NCI-H1930 (cell line): ENCODE results near the gene KIF1C.

Experiments
- DNase-seq, 2 experiments: peaks; one replicate each; lab custom pipeline; 2025; lab: John Stamatoyannopoulos, UW

The KIF1C gene

DNA sequence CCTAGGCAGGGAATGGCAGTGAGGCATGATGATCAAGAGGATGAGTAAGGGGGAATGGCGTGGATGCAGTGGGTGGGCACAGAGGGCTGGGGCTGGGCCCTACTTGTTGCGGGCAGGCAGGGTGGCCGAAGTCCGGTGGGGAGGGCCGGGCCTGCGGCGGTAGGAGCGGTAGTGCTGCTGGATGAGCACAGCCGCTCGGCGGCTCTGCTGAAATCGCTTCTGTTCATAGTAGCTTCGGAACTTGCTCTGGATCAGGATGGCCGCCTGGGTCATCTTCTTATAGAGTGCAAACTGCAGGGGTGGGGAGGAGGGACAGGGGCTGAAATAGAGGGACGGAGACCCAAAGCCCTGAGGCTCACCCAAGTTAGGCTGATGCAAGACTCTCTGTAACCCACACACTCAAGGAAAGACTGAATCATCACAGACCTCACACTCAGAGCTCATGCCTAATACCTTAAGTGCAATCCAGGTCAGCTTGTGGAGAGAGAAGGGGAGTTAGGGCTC, 28.7 kb upstream of the KIF1C start:
- no peak for DNase-seq

DNA sequence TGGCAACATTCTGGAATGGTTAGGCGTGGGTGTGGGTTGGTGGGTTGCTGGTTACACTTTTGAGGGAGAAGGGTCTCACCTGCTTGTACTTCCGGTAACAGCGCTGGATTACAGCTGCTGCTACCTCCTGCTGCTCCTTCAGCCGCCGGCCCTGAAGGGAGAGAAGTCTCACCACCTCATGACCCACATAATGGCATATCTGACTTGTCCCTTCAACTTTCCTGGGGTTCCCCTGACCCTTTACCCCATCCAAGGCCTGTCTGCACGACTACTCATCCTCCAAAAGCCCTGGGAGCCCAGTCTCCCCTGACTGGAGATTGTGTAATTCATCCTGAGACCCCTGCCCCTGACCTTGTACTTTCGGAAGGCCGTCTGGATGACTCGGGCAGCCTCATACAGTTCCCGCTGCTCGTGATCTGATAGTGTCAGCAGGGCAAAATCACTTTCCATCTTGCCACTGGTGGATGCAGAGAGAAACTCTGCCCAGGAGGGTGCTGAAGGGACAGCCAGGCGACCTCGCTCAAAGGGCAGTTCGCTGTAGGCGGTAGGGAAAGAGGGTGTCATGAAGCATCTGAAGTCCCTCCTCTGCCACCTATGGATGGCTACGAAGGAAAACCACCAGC, 28.1 kb upstream of the KIF1C start:
- no peak for DNase-seq

DNA sequence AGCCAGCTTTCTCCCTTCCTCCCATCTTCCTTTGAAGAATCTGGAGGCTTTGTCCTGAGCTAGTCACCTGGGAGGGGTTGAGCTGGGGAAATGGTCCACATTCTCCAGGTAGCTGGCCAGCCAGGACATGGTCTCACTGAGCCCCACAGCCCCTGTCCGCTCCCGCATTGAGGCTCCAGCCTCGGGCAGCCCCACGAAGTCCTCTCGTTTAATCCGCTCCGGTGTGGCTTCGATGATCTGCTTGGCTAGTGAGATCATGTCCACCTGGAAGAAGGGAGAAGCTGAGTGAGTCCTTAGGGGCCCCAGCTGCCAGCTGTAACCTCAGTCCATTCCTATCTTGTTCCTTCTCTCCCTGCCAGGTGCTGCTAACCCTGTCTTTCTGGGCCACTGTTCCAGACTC, 27.5 kb upstream of the KIF1C start:
- no peak for DNase-seq

DNA sequence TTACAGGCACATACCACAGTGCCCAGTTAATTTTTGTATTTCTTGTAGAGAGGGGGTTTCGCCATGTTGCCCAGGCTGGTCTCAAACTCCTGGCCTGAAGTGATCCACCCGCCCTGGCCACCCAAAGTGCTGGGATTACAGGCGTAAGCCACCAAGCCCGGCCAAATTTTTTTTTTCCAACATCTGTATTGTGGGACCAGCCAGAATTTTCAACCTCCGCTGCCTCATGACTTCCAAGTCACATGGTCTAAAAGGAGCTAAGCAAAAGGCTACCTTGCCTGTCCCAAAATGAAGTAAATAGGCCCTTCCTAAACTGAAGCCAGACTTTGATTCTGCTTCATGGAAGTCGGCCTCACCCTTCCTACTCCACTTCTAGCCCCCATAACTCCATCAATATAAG, 25.9 kb upstream of the KIF1C start:
- no peak for DNase-seq

DNA sequence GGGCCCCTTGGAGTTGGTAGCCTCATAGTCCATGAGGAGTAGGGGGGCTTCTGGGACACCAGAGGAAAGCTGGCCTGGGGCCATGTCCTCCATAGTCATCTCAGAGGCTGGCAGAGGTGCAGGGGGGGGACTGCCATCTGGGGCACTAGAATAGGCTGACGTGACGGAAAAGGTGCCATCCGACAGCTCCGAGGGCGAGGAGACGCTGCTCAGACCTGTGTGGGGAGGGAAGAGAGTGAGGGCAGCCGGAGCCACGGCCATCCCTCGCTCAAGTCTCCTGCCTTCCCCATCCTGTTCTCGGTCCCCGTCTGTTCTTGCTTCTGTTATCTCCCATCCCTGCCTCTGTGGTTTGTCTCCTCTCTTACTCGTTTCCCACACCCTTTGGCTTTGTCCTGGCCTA, 25.4 kb upstream of the KIF1C start:
- no peak for DNase-seq

DNA sequence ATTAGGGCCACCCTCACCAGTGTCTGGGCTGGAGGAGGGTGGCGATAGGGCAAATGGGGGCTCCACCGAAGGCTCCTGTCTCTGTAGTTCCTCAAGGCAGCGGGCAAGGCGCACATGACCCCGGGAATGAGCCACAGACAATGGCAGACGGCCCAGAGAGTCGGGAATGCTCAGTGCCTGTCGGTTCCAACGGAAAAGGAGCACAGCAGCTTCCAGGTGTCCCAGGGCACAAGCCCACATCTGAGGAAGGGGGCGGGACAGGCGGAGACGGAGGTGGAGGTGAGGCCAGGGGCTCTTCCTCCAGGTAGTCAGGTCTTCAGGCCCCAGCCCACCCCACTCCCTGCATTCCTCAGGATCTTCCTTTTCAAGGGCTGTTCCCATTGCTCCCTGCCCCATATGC, 25.0 kb upstream of the KIF1C start:
- DNase-seq = no peak

DNA sequence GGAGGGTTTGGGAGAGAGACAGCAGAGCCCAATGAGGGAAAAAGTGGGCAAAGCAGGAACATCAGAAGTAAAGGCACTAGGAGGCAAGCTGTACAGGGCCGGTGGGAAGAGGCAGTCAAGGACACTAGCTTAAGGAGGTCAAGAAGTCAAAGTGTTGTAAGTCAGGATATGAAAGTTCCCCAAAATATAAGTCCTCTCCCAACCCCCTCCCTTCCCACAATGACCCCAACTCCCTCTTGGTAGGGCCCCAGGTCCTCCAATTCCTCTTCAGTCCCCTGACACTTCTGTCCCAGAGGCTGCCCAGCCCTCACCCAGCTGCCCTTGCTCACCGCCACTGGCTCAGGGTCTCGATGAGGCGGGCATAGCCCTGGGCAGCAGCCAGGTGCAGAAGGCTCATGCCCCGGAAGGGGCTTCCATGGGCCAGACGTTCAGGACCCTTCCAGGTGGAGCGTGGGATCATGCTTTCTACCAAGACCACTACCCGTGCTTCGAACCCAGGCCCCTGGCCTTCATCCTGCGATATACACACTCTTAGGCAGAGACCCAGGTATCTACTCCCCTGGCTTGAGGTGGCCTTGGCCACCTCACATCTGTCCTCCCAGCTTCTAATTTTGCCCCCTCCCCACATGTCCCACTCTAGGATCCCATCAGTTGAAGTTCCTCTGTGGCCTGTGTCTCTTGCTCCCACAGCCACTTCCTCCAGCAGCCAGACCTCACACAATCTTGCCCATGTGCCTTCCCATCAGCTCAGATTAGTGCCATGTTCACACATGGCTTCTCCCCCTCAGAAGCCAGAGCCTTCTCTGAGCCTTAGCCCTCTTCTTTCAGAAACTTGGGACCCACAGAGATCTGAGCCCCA, 24.3 kb upstream of the KIF1C start:
- no peak for DNase-seq

DNA sequence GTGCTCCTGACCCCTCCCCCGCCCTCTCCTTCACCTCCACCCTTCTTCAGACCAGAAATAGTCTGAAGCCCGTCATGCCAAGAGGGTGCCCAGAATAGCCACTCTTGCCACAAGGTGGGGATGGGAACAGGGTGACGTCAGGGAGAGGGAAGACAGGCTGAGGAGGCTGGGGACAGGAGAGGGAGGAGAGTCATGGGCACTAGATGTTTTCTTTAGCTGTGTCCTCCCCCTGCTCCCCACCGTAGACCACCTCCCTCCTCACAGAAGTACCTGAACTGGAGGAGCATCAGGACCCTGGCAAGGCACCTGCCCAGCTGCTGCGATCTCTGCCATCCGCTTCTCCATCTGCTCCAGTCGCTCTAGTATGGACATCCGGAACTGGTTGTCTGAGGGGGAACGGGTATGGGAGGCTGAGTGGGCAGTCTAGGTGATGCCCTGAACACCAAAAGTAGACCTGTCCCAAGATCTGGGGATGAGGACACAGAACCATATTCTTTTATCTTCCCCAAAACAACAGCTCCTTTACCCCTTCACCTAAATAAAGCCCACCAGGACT, 23.6 kb upstream of the KIF1C start:
- DNase-seq = no peak

DNA sequence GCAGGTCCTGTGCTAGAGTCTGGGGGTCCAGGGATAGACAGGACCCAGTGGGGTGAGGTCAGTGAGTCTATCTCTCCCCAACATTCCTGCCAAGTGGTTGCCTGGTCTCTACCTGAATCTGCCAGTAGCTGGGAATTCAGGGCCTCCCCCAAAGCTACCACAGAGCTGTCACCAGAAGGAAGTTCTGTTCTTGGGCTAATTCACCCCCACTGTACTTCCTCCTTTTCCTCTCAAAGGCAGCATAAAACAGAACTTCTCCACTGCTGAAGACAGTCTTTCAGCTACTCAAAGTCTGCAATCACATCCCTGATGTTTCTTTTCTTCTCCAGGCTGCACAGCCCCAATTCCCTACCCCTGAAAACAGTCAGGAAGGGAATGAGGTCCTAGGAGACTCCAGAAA, 19.0 kb upstream of the KIF1C start:
- DNase-seq = no peak

DNA sequence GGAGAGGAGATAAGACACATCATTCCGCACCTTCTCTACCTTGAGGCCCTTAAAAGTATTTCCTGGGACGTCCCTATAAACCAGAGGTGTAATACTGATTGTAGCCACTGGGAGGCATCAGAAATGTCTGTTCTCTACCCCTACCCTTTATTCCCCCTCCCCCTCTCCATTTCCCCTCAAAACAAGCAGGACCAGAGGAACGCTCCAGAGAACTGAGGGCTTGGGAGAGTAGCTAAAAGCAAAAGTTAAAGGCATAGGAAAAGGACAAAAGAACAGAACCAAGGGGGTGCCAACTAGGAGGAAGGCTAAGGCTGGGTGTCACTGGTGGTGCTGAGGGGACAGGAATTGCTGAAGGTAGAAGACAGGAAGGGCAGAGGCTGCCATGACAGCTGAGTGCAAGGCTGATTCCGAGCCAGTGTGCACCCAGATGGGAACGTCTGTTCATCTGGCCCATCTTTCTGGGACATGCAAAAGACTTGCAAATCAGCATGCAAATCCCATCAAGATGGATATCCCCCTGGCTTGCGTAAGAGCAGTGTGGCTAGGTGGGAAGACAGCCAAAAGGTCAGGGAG, 17.0 kb upstream of the KIF1C start:
- peak in 1 of 2 experiments; percentile 33 for DNase-seq

DNA sequence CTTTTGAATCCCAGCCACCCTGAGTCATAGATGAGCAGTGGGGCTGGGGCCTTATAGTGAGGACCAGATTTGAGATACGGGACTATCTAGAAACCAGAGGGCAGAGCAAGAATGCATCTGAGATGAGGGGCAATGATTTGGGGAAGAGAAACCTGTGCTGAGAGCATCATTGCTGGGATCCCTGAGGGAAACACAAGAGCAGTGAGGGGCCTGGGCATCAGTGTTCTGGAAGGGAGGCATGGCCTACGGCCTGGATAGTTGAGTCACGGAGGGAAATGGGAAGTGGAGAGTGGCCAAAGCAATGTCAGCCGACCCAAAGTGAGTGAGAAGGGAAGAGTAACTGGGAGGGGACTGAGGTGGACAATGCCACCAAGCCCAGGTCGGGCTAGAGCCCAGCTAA, 15.4 kb upstream of the KIF1C start:
- DNase-seq = no peak

DNA sequence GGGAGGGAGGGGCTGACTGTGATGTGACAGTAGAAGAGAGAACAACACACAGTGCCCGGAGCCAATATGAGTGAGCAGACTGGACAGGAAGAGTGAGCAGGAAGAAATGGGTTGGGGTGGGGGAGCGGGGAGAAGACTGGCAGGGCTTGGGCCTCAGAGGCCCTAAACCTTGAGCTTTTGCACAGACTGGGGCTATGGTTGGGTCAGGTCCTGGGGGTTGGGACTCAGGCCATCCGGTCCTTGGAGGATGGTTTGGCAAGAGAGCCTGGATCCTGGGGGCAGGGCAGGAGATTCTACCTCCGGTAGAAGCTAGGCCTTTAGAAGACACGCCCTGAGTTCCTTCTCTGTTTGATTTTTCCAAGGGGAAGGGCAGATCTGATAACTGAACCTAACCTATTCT, 11.3 kb upstream of the KIF1C start:
- no peak for DNase-seq

DNA sequence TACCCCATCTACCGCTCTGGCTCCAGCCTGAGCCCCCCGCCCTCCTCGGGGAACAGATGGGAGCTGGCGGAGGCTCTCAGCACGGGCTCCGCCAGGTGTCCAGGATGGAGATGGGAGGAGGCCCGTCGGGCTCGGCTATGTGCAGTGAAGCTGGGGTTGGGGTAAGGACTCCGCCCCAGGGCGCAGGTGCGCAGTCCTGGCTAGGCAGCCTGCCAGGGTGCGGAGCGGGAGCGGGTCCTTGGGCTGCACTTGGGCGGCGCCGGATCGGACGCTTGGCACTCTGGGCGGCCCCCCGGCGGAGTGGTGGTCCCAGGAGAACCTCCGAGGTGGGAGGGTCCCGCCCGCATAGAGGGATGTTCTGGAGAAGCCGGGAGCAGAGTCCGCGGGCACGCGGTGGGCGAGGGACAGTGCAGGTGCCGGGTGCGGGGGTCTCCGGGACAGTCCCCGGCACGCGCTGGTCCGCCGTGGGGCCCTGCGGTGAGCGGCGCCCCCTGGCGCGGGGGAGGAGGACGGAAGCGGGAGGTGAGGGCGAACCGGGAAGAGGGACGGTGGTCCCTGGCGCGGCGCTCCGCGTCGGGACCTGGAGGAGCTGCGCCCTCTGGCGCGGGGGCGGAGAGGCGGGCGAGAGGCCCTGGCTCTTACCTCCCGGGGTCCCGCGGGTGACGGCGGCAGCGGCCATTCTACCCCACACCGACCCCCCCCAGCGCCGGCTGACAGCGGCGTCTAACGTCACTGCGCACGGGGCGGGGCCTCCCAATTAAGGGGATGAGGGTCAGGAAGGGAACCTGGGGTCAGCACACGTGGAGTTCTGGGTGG, 10.6 kb upstream of the KIF1C start, which contains the start of gene CAMTA2:
Gene CAMTA2, minus strand, starts transcription at position 725 of the 816 bp plus-strand sequence. CDS start 1,453 bp downstream, outside the sequence.
- DNase-seq = peak; percentile 88 to 93

DNA sequence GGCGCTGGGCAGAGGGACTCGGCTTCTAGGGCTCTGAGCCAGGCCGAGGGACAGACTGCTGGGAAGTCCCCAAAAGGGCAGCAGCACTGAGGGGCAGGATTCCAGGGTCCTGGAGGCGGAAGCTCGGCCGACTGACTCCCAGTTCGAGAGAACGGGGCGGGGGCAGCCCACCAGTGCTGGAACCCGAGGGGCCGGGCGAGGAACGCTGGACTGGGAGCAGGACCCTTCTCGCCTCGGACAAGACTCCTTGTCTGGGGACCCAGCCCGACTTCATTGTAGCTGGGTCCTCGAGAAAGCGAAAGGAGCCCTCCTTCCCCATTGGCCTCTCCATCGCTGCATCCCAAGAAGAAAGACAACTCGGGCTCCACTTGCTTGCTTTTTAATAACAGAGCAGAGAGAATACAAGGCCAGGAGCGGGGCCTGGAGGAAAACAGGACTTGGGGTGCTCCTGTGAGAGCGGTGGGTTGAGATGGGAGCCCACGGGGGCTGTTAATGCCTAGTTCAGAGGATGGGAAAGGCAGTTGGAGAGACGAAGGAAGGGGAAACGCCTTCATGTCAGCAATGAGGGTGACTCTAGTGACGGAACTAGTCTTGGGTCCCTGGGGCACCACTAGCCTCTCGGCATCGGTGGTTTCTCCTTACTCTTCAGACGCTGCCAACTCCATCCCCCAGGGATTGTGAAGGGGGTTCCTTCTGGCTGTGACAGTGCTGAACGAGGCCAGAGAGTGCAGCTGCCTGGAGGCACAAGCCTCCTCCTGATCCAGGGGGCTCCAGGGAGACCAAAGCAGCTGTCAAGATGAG, 9.8 kb upstream of the KIF1C start:
- DNase-seq = no peak

DNA sequence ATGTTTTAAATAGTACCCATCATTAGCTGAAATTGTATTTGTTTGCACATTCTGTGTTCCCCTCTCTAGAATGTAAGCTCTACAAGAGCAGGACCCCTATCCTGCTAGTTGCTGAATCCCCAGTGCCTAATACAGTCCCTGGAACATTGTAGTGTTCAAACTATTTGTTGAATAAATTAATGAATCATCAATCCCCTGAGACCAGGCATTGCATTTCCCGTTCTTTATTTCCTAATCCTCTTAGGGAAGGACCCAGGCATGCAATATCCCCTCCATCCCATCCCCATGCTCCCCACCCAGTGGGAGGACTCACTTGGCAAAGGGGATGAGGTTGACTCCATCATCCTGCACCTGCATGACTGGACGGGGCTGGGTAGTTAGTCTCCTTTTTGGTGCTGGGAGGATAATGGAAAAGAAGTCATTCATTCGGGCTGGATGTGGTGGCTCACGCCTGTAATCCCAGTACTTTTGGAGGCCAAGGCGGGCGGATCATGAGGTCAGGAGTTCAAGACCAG, 3.6 kb upstream of the KIF1C start:
- no peak for DNase-seq

DNA sequence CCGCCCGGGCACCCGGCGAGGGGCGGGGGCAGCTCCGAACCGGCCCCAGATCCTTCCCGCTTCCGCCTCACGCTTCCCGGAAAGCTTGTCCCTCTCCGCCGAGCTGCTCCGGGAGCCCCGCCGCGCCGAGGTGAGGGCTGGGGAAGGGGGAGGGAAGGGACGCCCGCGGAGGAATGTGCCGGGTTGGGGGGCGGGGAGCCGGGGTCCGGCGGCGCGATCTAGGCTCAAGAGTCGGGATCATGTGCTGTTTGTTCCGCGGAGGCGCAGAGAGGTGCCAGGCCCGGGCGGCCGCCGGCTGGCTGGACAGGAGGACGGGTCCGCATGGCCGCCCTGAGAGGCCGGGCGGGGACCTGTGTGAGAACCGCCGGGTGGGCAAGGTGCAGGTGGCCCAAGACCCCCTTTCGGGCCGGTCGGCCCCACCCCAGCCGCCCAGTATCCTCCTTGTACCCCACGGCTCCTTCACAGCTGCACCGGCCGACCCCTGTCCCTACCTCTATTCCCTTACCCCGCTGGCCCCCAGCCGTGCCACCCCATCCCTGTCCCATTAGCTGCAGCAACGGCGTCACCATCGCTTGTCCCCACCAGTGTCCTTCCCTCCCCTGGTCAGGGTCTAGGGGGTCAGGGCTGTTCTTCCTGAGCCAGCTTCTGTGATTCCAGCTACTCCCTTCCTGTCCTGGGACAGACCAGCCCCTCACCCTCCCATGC, 429 bp downstream of the KIF1C start:
- no peak for DNase-seq

DNA sequence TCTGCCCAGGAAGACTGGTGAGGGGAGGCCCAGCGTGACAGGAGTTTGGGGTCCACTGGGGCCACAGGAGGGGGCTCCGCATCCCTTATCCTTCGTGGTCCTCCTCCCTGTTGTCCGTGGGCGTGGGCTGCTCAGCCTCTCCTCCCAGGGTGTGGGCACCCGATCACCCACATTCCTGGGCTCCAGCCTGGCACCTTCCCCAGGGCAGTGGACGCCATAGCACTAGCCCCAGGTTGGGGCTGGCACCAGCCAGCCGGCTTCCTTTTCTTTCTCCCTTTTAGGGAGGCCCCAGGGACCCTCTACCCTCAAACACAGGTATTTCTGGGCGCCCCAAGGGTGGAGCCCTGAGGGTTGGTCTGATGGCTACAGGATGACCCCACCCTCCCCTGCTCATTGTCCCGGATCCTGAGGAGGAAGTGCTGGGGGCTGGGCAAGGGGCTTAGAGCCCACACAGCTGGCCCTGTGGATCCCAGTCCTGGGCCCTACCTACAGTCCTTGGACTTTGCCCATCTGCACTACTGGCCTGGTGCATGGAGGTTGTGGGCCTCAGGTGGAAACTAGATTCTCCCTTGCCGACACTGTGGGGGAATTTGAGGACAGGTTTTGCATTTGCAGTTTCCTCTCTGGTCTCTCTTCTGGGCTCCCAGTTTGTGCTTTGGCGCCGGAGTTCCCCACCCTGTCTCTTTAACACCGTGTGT, 1.1 kb downstream of the KIF1C start:
- no peak for DNase-seq

DNA sequence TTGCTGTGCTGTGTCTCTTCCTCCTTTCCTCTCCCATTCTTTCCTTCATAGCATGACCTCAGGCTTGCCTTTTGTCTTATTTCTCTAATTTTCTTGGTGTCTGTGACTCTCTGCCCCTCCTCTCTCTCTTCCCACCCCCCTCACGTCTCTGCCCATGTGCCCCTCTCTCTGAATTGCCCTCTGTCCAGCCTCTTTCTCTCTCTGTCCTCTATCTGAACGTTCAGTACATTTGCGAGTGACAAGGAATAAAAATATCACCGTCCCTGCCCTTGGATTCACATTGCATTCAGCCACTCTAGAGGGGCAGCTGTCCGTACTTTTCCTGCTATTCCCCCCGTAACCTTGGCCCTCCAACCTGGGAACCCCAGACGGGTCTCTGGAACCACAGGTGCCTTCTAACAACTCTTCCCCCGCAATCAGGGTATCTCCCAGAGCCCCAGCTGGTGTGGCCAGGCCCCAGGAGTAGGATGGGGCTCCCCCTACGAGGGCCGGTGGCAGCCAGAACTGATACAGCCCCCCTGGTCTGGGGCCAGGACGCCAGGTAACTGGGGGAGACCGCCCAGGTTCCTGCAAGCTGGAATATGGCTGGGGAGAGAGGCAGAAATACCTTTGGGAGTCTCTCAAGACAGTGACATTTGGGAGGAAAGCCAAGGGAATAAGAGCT, 1.8 kb downstream of the KIF1C start:
- no peak for DNase-seq

DNA sequence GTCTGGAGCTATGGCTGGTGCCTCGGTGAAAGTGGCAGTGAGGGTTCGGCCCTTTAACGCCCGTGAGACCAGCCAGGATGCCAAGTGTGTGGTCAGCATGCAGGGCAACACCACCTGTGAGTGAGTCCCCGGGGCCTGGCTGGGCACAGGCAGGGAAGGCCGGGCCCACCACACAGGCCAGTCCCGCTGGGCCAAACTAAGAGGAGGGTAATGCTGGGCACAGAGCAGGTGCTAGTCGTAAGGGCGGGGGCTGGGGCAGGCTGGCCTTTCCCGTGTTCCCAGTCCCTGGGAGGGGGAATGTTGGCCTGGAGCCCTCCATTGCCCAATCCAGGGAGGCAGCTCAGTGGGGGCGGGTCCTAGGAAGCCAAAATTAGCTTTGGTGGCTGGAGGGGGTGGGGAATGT, 2.5 kb downstream of the KIF1C start:
- DNase-seq = no peak
